GM19035 (cell line): ENCODE measurements around the gene CNOT6.

Source experiments
- ATAC-seq: cut with Tn5 transposase; IDR thresholded peaks from one replicate; pipeline ENCODE4 v1.9.1; 2021; ENCODE audit not compliant: unreplicated experiment

Gene CNOT6

DNA sequence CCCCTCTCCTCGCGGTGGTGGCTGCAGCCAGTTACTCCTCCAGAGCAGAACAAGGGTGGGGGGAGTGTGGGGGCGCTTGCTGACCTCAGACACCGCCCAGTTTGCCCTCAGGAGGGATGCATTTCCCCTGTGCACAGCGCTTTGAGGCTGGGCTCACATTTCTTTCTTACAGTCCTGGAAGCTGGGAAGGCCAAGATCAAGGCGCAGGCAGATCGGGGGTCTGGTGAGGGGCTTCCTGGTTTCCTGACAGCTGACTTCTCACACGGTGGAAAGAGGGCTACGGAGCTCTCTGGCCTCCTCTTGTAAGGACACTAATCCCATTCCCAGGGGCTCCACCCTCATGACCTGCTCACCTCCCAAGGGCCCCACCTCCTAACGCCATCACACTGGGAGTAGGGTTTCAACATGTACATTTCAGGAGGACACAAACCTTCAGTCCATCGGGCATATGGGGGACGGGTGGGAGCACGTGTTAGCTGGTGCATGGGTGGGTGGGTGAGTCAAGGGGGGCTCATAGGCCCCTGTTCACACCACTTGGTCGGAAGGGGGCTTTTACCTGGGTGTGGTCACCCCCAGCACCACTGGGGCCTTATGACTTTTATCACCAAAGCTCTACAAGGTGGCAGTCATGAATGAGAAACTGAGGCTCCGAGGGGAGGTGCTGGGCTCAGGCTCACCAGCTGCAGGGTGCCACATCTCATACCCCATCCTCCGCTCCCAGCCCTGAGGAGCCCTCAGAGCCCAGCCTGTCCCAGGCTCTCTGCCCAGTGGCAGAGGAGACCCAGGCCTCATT lies 104.8 kb downstream of the CNOT6 start:
- ATAC-seq, result no peak

- no peak for ATAC-seq
Observed at GRCh38 chr5:180599590-180599914, 105.4 kb downstream of the CNOT6 start.

DNA sequence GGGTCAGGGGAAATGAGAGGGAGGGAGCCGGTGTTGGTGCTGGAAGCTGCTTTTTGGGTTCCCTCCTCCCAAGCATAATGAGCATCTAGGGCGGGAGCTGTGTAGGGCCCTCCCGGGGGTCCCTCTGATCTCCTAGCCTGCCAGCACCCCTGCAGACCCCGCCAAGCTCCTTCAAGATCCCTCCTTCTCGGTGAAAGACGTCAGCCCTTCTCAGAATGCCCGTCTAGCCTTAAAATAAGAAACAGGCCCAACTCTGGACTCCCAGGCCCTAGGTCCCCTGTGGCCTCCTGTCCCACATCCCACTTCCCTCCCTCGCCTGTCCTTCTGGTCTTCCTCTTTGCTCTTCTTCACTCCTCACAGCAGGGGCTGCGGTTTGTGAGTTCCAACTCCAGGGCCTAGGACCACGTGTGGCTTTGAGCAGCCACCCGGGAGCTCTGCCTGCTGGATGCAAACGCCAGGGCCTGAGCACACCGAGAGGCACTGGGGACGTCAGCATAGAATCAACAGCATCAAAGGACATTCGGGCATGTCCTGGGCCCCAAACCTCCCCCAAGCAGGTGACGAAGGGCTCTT lies 105.9 kb downstream of the CNOT6 start:
- ATAC-seq, result no peak

GRCh38 chr5:180600554-180601041 lies 106.4 kb downstream of the CNOT6 start:
- no peak for ATAC-seq

DNA sequence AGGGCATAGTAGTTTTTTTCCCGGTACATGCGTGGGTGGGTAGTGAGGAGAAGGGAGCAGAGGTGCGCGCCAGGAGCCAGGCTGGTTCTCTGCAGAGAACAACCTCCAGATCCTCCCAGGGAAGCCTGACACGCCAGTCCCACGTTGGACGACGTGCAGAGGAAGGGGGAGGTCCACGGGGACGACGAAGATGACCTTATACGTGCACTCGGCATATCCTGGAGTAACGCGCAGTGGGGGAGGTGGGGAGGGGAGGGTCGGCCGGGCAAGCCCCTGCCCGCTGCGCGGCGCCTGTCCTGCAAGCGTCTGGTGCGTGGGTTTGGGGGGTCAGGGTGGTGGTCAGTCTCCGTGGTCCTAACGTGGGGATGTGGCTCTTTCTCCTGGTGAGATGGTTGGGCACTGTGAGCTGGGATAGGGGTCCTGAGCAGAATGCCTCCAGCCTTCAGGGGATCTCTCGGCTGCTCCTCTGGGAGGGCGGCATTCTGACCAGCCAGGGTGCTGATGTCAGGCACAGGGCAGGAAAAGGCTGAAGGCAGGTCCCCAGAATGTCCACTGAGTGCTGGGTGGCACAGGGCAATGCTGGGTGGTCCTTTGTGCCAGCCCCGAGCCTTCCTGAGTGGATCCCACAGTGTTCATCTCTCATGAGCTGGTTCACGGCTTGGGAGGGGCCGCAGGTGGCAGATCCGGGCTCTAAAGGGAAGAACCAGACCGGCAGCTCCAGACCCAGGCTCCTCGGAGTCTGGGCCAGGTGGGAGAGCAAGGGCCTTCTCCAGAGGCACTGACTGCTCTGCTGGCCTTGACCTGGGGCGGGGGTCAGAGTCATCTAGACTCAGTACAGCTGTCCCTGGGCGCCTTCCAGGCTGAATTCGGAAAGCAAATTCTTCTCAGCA lies 107.7 kb downstream of the CNOT6 start:
- ATAC-seq, result no peak

- ATAC-seq, result no peak
Observed at GRCh38 chr5:180602481-180603075, 108.4 kb downstream of the CNOT6 start.

DNA sequence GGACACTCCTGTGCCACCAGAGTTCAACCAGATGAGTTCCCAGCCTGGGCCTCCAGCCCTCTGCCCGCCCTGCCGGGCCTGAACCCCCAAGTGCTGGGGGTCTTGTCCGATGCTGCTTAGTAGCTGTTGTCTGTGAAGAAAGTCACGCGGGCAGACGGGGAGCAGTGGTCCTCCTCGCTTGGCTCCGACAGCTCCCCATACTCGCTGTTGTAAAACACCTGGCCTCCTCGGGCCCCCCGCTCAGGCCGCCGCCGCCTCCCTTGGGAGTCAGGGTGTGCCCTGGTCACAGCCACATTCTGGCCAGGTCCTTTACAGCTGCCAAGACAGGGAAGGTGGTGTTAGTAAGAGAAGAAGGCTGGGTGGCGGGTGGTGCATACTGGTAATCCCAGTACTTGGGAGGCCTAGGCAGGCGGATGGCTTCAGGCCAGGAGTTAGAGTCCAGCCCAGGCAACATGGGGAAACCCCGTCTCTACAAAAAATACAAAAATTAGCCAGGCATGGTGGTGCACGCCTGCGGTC lies 109.0 kb downstream of the CNOT6 start:
- ATAC-seq, result no peak

DNA sequence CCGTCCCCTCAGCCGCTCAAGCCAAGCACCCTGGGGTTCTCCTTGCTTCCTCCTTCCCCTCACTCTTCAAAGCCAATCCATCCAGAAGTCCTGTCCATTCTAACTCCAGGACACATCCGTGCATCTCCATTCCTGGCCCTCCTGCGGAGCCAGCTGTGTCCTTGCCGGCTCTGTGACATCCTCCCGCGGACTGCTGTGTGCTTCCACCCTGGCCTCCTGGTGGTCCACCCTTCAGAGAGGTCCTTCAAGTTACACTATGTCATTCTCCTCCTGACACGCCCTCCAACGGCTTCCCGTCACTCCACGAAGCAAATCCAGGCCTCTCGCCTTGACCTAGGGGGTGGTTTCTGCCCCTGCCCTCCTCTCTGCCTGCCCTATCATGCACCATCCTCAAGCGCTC lies 110.1 kb downstream of the CNOT6 start:
- no peak for ATAC-seq

DNA sequence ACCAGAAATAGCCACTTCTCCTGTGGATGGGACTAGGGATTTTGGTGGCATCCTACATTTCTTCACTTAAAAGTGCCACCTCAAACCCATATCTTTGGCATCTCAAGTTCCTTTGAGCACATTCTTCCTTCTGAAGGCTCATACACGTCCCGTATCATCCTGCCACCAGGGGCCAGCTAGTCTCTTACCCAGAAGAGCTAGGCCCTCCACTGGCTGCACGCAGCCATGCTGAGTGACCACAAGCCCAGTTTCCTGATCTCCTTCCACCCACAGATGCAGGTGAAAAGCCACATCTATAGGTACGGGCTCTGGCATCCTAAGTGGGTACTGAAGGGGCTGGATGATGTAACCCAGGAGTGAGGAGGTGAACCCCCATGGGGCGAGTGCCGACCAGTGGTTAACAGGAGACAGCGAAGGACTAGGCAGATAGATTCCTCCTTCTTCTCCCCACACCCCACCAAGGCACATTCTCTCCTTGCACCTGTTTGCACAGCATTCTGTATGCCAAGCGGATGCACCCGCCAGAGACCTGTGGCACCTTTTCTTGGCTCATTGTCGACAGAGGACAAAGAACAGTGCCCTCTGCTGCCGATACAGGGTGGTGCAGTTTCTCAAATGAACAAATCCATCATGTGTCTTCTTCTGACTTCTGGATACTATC lies 111.5 kb downstream of the CNOT6 start:
- ATAC-seq, result no peak

DNA sequence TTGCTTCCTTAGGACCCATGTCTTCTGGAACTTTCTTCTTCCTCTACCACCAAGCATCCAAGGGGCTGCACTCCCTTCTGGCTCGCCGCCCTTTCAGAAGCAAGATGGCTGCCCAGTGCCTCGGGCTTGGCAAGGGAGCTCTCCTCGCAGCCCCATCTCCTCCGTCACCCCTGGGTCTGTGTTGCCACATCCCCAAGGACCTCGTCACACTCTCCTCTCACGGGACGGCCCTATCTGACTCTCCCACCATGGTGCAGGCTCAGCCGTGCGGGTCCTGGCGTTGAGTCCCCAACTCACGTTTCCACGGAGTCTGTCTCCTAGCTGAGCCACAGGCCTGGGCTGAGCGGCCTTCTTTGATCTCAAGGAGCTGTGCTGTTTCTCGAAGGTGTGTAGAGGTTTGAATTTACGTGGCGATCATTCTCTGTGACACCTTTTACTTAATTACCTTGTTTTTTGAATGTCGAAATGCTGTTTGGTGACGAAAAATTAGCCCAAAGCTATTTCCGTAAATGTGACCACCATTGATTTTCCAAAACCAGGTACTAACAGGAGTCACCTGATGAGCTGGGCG lies 112.1 kb downstream of the CNOT6 start:
- ATAC-seq, result no peak

DNA sequence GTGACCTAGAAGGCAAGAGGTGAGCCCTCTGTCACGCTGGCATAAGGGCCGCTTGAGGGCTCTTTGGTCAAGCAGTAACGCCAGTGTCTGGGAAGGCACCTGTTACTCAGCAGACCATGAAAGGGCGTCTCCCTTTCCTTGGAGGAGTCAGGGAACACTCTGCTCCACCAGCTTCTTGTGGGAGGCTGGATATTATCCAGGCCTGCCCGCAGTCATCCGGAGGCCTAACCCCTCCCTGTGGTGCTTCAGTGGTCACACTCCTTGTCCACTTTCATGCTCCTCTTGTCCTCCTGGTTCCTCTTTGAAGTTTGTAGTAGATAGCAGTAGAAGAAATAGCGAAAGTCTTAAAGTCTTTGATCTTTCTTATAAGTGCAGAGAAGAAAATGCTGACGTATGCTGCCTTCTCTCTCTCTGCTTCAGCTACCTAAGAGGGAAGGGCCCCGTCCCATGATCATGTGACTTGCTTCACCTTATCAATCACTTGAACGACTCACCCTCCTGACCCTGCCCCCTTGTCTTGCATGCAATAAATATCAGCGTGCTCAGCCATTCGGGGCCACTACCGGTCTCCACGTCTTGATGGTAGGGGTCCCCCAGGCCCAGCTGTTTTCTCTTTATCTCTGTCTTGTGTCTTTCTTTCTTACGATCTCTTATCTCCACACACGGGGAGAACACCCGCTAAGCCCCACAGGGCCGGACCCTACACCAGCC lies 113.8 kb downstream of the CNOT6 start:
- ATAC-seq, result no peak

DNA sequence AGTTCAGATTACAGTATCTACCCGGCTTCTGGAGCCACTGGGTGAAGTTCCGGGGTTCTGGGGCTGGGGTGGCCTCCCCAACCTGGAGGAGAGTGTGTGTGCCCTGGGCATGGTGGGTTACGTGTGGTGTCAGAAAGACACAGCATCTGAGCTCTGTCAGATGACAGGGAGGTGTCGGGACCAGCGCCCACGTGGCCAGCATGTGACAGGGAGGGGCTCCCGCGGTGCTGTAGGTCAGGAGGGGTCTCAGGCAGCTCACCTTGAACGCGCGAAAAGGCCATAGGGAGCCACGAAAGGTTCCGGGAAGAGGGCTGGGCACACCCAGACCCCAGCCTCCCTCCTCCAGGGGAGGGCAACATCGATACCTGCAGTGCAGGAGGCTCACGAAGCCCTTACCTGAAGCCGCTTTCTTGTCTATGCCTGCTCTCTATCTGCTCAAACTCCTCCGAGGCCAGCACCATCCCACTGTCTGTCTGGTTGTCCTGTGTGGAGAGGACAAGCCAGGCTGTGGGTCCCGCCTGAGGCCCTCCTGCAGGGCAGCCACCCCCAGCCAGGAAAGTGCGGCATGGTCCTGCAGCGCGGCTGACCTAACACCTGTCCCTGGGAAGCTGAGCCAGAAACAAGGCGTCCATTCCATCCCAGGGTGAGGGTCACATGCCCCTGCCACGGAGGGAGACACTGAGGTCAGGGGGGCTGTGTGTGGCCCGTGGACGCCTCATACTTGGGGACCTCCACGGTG lies 114.6 kb downstream of the CNOT6 start:
- ATAC-seq, result no peak

DNA sequence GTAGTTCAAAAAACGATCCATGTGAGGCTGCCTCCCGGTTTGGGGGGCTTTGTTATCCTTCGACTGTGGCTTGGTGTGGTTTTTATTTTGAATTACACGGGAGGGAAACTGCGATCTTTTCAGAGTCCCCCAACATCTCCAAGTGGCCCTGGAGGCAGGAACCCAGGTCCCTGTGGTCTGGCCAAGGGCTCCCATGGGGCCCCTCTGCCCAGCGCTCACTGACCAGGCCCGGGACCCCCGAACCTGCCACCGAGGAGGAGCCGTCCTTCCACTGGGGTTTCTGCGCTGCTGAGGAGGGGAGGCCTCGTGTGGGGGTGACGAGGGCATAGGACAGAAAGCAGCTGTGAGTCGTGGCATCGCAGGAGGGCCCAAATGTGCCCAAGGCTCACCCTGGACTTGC lies 115.2 kb downstream of the CNOT6 start:
- ATAC-seq, result no peak

GRCh38 chr5:180609817-180610550 lies 115.8 kb downstream of the CNOT6 start:
- no peak for ATAC-seq

GRCh38 chr5:180611140-180611850 lies 117.1 kb downstream of the CNOT6 start:
- no peak for ATAC-seq

DNA sequence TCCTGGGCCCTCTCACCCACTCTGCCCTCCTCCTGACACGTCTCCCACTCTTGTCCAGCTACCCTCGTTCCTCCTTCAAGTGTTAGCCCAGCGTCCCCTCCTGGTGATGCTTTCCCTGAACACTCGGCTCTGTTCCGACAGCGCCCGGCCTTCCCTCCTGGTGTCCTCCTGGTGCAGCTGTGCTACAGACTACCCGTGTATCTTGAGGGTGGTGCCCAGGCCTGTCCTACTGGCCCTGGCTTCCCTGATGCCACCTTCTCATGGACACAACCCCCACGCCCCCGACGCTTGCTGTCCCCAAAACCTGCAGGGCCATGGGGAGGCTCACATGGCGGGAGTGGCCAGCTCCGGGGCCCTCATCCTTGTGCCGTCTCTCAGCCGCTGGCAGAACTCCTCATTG lies 118.5 kb downstream of the CNOT6 start:
- ATAC-seq, result no peak

DNA sequence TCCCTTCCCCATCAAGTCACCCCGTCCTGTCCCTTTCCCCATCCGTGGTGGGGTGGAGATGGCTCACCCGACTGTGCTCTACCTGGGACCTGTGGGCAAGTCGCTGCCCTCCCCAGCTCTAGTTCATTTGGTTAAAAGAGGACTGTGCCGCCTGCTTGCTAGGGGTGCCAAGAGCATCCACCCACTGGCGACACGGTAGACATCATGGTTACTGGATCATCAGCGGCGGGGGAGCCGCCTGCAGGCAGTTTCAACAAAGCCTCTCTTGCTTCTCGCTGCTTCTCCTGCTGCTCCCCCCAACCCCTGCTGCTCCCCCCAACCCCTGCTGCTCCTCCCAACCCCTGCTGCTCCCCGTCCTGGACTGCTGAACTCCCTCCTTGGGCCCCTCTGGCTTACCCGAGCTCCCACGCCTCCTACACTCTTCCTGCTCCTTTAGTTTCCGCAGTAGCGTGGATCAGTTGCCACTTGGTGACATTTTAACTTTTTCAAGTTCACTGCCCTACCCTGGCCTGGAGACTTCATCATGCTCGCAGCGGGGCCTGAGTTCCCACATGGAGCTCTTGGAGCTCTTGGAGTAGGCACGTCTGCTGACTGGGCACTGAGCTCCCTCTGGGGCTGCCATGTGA lies 119.1 kb downstream of the CNOT6 start:
- no peak for ATAC-seq
